ENCODE data around the gene PDIA6.

DNA sequence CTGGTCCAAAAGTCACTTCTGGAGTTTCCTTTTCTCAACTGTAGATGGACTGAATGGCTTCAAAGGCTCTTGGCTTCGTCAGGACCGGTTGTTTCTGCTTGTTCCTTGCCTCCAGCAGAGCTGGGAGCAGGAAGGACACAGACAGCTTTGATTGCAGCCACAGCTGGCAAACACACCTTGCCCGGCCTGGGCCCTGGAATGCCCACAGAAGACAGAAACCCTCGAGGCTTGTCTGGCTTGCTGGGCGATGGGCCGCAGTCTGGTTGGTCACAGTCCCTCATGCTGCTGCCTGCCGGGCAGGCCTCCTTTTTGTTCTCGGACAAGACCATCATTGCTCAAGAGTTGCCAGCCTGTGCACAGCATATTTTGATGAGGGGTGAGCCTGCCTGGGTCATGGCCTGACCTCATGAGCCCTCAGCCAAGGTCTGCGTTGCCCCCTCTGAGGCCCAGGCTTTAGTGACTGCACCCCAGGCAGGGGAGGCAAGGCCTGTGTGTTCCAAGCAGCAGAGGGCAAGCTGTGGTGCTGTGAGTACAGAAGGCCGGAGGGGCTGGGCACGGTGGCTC lies 53.4 kb downstream of the PDIA6 start:
- no peak for TF ChIP-seq GATA2 (IDR thresholded peaks at IDR 0.05; ENCODE audit: low read depth, low read length)
- no peak for TF ChIP-seq GATA3 (IDR thresholded peaks at IDR 0.05; ENCODE audit: low read depth, low read length)

Data from SH-SY5Y (cell line).